ENCODE data around the gene BAHCC1. TPM values are rescaled to one million over a fixed set of nuclear protein-coding genes. Genes with fewer than 3 reads are reported as not detected.

The BAHCC1 gene
- total RNA-seq, 1 experiment from 2014 or later: 3.1 TPM

DNA sequence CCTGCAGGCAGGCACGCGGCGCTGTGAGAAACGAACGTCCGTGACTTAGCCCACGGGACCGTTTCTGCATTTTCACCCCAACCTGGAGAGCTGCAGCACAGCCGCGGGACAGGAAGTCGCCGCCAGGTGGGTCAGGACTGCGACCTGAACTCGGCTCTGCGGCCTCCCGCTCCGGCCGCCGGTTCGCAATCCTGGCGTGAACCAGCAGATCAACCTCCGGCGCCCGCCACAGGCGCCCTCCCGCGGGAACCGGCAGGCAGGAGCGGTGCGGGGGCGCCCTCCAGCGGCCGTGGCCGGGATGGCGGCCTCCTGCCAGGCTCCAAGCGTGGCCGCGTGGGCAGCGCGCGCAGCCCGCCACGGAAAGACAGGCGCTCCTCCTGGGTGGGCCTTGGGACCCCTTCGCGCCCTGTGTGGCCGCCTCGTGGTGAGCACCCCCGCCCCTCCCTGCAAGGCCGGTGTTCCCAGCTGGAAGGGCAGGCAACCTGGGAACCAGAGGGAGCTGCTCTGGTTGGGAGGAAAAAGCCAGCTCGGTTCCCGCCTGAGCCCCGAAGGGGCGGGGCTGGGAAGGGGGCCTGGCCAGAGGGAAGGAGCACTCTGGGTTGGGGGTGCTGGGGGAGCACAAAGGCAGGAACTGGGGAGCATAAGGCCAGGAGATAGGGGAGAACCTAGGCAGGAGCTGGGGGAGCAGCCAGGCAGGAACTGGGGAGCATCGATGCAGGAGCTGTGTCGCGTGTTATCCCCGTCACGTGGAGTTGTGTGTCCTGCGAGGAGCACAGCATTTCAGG, 89.1 kb downstream of the BAHCC1 start:
- no peak overlapping the region for H3K18ac ChIP-seq (ENCODE audit: insufficient read length, low read depth, low read length)
- DNase-seq: peak; percentile 95
- H3T11ph ChIP-seq (ENCODE audit: low read length): no peak overlapping the region
- H3K27me3 Mint-ChIP-seq (ENCODE audit: low read depth): peaks cover 64% of the 10 kb centered on the region
- peaks cover 0 to 3% of the 10 kb centered on the region in 2 experiments; a peak in 1 of 5 replicates for H3K9me3 Mint-ChIP-seq
- H3K79me2 ChIP-seq (ENCODE audit: insufficient read depth, low read length): no peaks in the 10 kb centered on the region
- H3K4me3 Mint-ChIP-seq: peak overlapping the region; percentile 29 to 39; a peak in 3 of 5 replicates
- peak overlapping the region; percentile 65 for H3K14ac ChIP-seq (ENCODE audit: insufficient read depth, low read length)
- H3K23me2 ChIP-seq (ENCODE audit: insufficient read length, low read depth, low read length, poor library complexity, severe bottlenecking): peaks cover 7% of the 10 kb centered on the region
- peaks cover 9 to 11% of the 10 kb centered on the region in 2 experiments for H3K4me1 Mint-ChIP-seq
- H2BK120ac ChIP-seq (ENCODE audit: low read depth, low read length, poor library complexity, severe bottlenecking): no peak overlapping the region
- no peak overlapping the region for H2BK12ac ChIP-seq (ENCODE audit: insufficient read length, low read depth, low read length)
- H2AK5ac ChIP-seq (ENCODE audit: insufficient read length, low read length): no peak overlapping the region
- H3K9me3 ChIP-seq (ENCODE audit: control insufficient read depth, low read depth, low read length): no peaks in the 10 kb centered on the region
- H3K9ac ChIP-seq (ENCODE audit: extremely low read depth, insufficient read length, low read length): no peak overlapping the region
- H4K5ac ChIP-seq (ENCODE audit: insufficient read length, low read depth, low read length): no peak overlapping the region
- H3K4me2 ChIP-seq (ENCODE audit: insufficient read depth, insufficient read length, low read length): peak overlapping the region; percentile 50
- no peaks in the 10 kb centered on the region for H4K20me1 ChIP-seq (ENCODE audit: control insufficient read depth, insufficient read depth, insufficient read length)
- no peak overlapping the region for H3K27ac Mint-ChIP-seq
- no peak overlapping the region for H3K23ac ChIP-seq (ENCODE audit: insufficient read length, low read depth, low read length)
- TF ChIP-seq, protein P1, sequence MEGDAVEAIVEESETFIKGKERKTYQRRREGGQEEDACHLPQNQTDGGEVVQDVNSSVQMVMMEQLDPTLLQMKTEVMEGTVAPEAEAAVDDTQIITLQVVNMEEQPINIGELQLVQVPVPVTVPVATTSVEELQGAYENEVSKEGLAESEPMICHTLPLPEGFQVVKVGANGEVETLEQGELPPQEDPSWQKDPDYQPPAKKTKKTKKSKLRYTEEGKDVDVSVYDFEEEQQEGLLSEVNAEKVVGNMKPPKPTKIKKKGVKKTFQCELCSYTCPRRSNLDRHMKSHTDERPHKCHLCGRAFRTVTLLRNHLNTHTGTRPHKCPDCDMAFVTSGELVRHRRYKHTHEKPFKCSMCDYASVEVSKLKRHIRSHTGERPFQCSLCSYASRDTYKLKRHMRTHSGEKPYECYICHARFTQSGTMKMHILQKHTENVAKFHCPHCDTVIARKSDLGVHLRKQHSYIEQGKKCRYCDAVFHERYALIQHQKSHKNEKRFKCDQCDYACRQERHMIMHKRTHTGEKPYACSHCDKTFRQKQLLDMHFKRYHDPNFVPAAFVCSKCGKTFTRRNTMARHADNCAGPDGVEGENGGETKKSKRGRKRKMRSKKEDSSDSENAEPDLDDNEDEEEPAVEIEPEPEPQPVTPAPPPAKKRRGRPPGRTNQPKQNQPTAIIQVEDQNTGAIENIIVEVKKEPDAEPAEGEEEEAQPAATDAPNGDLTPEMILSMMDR (conservative IDR thresholded peaks at IDR 0.05): peak; percentile 100
- peaks cover 12% of the 10 kb centered on the region; the same call in 1 of the 2 replicates for H3K27me3 ChIP-seq (ENCODE audit: insufficient read depth, low read length)
- no peak overlapping the region for H4K8ac ChIP-seq (replicated peaks; ENCODE audit: insufficient read length, low read depth, low read length)
- no peaks in the 10 kb centered on the region for H3K79me1 ChIP-seq (ENCODE audit: insufficient read depth, low read depth, low read length, poor library complexity, severe bottlenecking)
- H3K36me3 Mint-ChIP-seq (ENCODE audit: insufficient read depth in 1 of 3, low read depth in 3 of 3): no peaks in the 10 kb centered on the region
- no peaks in the 10 kb centered on the region; the same call in 1 of the 2 replicates for H3K4me1 ChIP-seq (ENCODE audit: insufficient read depth, low read length)
- H2AFZ ChIP-seq (ENCODE audit: low read length): no peak overlapping the region
- H2BK15ac ChIP-seq (ENCODE audit: low read depth, low read length): no peak overlapping the region
- no peak overlapping the region for H4K91ac ChIP-seq (ENCODE audit: insufficient read length, low read depth, low read length)
- H3K27ac ChIP-seq (ENCODE audit: insufficient read length, low read depth, low read length): no peak overlapping the region
- no peak overlapping the region for H3K56ac ChIP-seq (ENCODE audit: insufficient read length, low read depth, low read length)
- no peak overlapping the region for H3K4ac ChIP-seq (ENCODE audit: low read depth, low read length)
- WGBS (ENCODE audit: extremely low coverage, insufficient read length, low lambda C conversion rate): no CpG with 5 or more reads among the region's 60 CpGs
- H2BK5ac ChIP-seq (ENCODE audit: insufficient read length, low read length): no peak overlapping the region
- H2BK20ac ChIP-seq (ENCODE audit: low read depth, low read length, poor library complexity, severe bottlenecking): no peak overlapping the region
